Tongue (tissue), 2 donors: ENCODE data around the gene NPAS3. TPM values are rescaled to one million over a fixed set of nuclear protein-coding genes. Genes with fewer than 3 reads are reported as not detected.

ENCODE experiments used
- DNase-seq: peaks from one replicate; pipeline ENCODE4 v3.0.0-alpha.2; 2015
- total RNA-seq: library from RNA; depleted of rRNA; stranded (reverse); fragments of >200 nt; gene quantifications from one replicate; pipeline ENCODE4 v1.2.3, GENCODE V29; 2014

The NPAS3 gene
- total RNA-seq, 1 donor from 2014 or later: 4.4 TPM

DNA sequence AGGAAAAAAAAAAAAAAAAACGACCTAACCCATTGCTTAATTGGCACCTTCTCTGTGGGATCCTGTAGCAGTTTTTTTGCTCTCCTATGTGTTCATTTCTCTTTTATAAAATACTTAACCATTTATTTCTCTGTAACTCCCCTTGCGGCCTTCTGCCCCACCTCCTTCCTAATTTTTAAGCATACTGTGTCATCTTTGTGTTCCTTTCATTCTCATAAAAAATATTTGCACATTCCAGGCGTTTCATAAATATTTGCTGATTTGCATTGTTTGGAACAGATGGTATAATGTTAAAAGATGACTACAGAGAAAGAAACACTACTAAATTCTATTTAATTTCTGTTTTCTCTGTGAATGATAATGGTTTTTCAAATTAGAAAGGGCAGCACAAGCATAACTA is 77.9 kb downstream of the NPAS3 start:
- DNase-seq: no peak

DNA sequence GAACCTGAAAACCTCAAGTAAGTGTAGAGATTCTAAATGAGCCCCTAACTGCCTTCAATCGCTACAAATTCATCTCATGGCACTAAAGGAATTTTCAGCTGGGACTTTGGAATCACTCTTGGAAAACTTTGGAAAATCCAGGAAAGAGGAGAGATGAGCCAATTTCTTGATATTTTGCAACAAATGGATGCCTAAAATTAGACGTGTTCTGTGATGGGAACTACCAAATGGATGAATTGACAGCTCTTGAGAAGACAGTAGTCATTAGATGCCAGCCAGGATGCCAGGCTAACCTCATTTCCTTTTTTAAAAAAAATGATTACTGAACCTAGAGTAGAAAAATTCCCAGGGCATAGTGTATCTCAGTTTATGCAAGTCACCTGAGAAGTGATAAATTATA is 78.3 kb downstream of the NPAS3 start:
- no peak for DNase-seq

DNA sequence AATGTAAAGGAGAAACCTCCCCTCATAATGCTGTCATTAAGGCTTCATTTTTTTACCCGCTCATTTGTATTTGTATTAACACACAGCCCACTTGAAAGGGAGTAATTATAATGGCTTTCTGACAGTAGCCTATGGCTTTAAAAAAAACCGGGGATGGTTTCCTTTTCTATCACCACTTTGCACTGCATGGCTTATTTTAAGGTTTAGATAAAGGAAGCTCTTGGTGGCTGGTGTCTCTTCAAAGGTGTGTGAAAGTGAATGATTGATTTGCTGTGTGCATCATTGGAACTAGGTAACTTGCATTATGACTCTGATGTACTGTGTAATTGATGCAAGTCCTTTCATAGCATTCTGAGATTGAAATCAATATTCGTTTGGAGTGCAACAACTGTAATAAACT is 80.7 kb downstream of the NPAS3 start:
- DNase-seq: no peak

DNA sequence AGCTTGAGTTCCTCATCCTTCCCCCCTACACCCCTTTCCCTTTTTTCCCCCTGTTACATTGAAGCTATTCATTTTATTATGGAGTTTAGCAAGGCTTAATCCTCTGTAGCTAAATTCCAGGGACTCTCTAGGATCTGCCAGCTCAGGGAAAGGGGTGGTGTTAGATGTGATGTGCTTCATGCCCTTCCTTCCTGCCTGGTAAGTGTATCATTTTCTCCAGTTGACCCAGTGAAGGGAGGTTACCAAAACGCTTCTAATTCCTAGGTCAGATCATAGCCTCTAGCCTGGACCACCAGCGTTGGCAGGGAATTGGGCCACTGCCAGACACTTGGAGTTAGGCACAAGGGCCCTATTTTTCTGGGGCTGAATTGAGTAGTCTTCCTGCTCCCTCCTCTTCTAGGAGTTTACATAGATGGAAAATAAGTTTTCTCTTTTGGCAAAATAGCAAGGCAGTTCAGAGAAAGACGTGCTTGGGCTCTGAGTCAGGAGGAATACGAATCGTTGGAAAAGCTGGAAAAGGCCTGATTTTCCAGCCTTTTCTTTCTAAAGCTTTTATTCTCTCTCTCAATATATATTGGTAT is 88.3 kb downstream of the NPAS3 start:
- DNase-seq: peak; percentile 63

DNA sequence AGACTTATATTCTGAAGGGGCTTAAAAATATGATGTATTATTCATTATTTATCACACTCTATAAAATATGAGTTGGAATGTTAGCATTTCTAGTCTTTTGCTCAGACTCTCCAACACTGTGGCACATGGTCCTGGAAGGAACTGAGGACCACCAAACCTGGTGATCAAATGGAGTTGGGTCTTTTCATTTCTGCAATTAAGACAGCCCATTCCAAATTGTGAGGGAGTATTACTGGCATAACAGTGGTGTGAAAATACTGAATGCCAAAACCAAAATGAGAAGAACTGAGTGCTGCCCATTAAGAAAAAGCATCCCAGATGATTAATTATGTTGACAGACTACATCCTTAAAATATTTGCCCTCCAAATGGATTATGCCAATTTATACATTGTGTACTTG is 90.8 kb downstream of the NPAS3 start:
- no peak for DNase-seq

DNA sequence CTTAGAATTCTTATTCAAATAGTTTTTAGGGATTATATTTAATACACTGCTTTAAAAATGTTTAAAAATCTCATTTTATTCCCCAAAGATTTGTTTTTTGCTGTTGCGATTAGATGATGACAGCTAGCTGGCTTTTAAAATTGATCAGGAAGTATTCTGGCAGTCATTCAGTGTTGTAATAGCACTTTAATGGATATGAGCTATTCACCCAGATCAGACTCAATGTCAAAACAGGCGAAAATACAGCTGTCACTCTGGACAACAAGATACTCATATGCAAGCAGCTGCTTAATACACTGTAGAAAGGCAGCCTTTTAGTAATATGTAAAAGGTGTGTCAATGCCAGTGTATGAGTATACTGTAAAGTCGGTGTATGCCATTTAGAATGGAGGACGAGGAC is 91.7 kb downstream of the NPAS3 start:
- no peak for DNase-seq

DNA sequence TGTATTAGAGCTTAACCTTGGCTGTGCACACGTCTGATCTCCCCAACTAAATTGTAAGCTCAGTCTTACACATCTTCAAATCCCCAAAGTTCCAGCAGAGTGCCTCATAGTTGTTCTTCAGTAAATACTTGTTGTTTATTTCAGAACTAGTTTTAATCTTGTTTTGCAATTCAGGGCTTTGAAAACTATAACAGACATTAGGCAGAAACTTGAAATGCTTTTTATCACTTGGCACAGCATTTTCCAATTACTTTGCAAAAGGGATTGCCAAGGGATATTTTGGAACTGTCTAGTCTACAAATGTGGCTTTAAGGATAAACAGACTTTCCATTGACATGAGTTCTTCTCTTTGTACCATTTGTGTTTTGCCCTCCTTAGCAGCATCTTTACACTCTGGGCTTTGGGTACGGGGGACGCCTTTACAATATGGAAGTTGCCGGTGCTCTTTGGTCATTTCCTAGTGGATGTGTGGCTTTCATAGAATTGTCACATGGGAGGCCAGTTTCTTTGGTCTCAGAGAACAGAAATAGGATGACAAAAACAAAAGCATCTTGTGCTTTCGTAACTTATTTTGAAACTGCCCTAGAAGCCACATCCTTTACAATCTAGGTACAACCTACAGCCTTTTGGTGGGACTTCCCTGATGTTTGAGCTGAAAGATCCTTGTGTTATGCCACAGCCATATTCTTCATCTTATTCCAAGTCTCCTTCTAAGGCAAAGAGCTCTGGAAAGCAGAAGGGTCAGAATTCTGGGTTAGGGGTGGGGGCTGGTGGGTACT is 96.9 kb downstream of the NPAS3 start:
- DNase-seq: no peak

DNA sequence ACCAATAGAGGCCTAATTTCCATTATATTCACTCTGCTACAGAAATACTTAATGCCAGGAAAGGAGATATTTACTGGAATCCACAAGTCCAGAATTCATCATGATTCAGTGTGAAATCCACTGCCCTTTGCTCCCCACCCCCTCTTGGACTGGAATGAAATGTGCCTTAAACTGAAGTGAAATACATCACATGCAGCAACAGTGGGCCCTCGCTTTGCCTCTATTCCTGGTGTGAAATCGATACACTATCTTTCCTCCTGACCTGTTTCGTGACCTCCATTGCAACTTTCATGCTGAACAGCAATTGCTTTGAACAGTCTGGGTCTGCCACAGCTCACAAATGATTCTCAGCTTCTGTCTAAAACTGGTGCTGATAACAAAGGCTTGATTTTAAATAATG is 100.6 kb downstream of the NPAS3 start:
- no peak for DNase-seq

DNA sequence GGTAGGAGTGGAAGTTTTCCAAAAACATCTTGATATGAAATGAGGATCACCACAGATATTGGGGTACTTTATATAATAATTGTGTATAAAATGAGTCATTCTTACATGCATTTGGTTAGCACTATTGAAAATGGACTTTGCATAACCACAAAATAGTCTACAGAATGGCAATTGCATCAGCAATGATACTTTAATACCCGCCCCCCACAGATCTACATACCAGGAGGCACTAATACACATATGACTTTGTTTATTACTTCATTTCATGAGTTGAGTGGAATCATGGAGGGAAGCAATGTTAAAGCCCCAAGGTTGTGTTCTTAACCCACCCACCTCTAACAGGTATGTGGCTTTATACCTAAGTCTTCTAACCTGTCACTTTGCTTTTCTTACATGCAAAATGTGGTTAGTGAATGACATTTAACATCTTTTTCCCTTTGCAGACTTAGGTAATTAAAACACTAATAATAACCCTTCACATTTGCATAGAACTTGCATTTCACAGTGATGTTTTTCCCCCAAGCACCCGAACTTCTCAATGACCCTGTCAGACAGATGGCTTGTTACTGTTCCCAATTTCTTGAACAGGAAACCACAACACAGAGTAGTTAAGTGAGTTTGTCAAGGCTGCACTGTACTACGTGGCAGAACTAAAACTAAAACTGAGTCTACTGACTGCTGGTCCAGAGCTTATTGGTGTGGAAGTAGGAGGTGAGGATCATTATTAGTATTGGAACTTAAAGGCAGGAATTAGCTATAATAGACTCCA is 101.9 kb downstream of the NPAS3 start:
- DNase-seq: no peak

DNA sequence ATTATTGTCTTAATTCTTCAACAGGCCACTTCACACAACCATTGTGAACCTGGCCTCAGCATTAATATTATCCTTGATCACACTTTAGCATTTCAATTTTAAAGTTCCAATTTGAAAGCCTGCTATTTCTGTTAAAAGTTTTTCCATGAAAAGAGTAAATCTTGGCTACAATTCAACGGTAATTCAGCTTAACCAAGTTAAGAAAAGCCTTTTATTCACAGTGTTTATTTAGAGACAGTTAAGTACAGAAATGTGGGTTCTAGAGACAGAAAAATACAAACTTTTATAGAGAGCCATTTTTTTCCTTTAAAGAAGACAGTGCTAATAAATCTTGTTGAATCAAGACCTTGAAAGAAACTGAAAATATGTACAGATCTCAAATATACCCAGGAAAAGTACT is 103.9 kb downstream of the NPAS3 start:
- DNase-seq: peak; percentile 10

DNA sequence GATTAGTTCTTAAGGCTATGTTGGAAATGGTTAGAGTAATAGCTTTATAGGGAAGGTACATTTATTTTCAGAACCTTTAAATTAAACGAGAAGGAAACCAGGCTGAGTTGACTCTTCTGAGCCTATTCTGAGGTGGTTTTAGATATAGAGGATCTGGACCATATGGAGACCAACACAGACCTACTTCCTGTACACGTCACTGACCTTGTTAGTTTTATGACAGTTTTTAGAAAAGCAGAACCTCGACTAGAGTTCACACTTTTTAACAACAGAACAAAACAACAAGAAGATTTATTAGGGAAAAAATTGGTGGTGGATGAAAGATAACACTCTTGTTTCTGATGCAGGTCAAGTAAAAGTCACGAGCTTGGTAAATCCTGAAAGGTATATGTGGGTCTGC is 107.1 kb downstream of the NPAS3 start:
- DNase-seq: no peak

DNA sequence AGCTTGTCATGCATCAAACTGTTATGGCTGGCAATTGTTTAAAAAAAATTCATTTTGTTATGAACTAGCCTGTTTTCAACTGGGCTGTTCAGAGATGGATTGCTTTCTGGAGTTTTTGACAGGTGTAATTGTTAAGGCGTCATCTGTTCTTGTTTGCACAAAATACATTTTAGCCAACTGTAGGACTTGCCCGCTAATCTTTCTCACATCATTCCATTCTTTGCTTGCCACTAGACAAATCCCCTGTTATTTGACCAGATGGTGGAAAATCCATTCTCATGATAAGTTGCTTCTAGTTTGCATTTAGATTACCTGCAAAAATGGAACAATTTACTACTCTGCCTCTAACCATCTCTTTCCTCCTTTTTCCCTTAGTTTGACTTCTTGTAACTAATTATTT is 114.3 kb downstream of the NPAS3 start:
- DNase-seq: peak; percentile 10

DNA sequence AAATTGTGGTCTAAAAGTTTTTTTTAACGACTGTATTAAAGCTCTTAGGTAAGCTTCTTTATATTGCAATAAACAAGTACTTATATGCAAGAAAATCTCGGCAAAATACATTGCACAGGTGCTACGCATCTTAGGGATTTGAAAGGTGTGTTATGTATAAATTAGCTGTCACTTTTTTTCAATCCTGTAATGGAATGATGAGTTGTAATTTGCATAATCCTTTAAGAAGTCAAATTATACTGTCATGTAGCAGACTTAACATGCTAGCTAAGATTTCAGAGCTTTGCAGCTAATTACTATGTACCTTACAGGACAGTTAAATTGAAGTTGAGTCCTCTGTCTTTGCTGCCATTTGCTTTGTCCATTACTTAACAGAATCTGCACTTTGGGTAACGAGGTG is 117.5 kb downstream of the NPAS3 start:
- DNase-seq: no peak

DNA sequence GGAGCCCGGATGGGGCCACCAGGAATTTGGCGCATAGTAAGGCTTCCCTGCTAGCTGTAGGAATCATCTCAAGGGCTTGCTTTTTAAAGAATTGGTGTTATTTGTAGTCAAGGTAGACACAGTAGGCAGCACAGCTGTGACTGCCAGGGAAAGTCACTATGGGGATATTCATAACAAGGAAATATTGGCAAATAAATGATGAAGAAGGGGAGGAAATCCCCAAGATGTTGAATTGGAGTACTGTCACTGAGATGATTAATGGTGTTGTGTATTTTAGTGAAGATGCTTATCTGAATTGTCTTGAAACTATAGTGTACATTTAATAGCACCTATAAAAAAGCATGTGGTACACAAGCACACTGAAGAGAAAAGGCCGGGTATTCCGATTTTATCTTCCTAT is 118.9 kb downstream of the NPAS3 start:
- no peak for DNase-seq

DNA sequence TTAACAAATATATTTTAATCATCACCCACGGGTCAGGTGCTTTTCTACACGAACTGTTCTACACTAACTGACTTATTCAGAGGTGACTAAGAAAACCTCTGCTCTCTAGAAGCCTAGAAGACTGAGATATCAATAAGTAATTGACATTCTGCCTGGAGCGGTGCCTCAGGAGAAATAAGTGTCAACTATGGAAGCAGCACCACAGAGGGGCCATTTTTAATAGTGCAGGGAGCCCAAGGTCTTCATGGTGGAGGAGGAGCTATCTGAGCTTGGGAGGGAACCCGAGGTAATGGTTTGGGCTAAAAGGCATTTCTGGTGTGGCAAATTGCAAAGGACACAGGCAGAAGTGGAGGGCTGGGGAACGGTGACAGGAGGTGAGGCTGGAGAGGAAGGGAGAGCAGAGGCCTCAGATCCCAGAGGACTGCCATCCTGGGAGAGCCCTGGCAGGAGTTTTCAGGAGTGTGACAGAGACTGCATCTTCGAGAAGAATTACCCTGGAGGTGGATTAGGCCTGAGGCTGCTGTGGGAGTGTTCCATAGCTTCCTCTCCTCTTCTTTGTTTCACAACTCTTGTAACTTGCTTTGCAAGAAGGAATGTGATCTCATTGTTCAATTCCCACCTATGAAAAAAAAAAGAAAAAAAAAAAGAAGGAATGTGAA is 123.1 kb downstream of the NPAS3 start:
- no peak for DNase-seq

DNA sequence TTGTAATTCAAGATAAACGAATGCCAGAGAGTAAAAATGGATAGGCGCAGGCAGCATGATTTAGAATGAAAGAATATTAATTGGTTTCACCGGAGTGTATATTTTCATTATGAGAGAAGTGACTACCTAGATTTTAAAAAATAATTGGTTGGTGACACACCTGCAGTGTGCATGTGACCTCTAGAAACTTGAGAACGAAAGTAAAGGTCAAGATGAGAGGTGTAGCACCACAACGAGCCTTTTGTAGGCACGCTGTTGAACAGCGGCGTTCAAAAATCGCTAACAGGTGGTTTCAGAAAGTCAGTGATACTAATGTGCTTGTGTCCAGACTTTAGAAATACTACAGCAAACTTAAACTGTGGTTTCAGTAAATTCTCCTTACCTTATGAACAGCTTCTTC is 123.8 kb downstream of the NPAS3 start:
- DNase-seq: no peak

DNA sequence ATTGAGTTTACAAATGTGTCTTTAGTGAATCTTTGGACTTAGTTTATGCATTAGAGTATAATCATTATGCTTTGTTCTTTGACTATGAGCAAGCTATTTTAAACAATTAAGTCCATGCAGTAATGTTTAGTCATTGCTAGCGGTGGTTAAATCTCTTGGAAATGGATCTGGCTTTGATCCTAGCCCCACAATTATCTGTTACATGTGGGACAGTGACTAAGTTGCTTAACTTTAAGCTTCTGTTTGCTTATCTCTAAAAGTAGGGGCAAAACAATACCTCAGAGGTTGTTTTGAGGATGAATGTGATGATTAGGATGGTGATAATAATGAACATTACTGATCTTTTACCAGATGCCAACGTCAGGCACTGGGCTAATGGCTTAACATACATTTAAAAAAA is 124.2 kb downstream of the NPAS3 start:
- no peak for DNase-seq

DNA sequence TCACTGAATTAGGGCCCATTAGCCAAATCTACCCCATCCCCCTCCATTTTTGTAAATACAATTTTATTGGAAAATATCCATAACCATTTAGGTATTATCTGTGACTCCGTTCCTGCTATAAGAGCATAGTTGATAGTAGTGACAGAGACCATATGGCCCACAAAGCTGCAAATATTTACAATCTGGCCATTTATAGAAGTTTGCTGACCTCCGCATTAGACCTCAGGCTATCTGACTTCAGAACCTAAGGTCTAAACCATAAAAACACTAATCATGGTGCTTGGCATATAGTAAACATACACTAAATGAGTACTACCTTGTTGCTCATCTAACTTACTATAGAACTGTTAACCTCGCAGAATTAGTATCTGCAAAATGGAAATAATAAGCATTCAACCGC is 124.8 kb downstream of the NPAS3 start:
- DNase-seq: no peak

DNA sequence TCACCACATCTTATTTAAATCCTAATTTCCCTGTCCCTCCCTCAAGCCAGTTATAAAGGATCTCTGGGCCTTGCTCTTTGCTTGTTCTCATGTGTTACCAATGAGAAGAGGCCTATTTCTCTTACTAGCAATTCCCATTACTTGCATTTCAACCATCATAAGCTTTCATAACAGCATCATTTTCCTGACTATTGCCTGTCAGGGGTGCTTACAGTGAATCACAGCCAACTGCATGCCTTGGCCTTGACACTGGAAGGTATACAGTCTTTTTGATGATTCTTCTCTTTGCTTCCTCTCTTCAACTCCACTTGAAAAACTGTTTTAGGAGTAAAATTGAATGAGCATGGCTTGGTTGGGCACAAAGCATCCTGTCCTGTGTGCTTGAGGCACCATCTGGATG is 127.0 kb downstream of the NPAS3 start:
- DNase-seq: no peak

DNA sequence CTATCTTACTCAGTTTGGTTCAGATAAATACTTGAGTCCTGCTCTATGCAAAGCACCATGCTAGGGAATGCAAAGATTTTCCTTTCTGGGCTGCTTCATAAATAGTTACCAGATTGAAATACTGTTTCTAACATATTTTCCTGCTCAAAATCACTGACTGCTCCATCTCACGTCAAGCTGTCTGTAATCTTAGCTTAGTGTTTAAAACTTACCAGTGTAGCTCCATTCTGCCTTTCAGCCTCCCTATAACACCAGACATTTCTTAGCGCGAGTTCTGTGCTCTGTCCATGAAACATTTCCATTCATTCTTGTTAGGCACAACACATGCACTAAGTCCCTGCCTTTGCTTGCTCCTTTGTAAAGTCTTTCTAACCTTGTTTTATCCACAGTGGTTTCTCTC is 129.4 kb downstream of the NPAS3 start:
- DNase-seq: no peak

DNA sequence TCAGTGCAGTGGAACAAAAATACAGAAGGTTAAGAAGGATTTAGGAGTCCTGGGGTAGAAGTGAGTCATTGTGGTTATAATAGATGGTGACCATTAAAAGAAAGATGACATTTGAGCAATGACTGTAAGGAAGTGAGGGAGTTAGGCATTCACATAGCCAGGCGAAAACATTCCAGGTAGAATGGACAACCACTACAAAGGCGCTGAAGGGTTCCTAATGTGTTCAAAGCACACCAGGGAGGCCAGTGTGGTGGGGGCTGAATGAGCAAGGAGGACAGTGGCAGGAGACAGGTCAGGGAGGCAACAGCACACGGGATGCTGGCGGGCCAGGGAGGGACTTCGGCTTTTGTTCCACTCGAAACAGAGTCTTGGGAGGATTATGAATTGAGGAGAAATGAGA is 129.9 kb downstream of the NPAS3 start:
- DNase-seq: no peak

DNA sequence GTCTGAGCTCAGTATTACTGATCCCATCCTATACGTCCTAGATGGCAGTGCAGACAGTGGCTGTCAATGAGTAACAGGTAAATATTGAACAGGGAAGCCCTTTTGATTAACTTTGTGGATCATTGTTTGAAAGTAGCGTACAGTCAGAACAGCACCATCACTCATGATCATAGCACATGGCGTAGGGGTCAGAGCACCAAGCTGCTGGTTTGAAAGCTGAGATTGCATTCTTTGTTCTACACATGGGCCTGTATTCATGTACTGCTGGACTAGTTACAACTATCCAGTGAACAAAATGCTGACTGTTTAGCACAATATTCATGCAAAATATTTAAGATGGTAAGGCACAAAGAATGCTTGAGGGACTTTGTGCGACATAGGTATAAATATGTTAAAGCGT is 131.8 kb downstream of the NPAS3 start:
- no peak for DNase-seq

DNA sequence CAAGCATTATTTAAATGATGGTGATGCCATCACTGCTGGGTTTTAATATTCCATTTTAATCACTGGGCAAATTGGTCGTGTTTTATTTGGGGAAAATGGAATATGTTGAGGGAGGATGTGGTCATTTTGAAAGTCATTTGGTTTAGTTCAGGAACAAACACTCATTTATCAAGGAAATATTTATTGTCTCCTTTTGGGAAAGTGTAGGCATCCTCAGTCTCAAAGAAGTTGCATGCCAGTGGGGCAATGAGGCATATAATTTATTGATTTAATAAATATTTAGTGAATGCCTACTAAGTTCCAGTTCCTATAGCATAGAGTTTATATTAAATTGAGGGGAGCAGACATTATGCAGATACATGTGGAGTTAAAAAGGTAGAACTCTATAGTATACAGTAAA is 134.3 kb downstream of the NPAS3 start:
- no peak for DNase-seq
